ENCODE measurements around the gene ABCC9.
"Not testable (repeated sequence)": the region's sequence is repeated elsewhere in the genome, so short reads cannot be mapped to it uniquely, and the experiment has no call there.

Gene ABCC9

GRCh38 chr12:21910657-21911056 lies 30.6 kb downstream of the ABCC9 start:
- Mint-ChIP-seq H3K27ac (no peak overlapping the region), H3K27me3 (peaks cover 3% of the 10 kb centered on the region), H3K9me3 (ENCODE audit: low read depth) (peaks cover 3% of the 10 kb centered on the region), H3K36me3 (no peaks in the 10 kb centered on the region), H3K4me3 (no peak overlapping the region), H3K4me1 (ENCODE audit: low read depth) (no peaks in the 10 kb centered on the region)

GRCh38 chr12:21907948-21908837 lies 33.0 kb downstream of the ABCC9 start:
- Mint-ChIP-seq H3K27ac (no peak overlapping the region), H3K4me3 (no peak overlapping the region), H3K9me3 (ENCODE audit: low read depth) (peaks cover 3% of the 10 kb centered on the region), H3K36me3 (no peaks in the 10 kb centered on the region), H3K4me1 (ENCODE audit: low read depth) (no peaks in the 10 kb centered on the region), H3K27me3 (peaks cover 3% of the 10 kb centered on the region)

GRCh38 chr12:21906919-21907493 lies 34.2 kb downstream of the ABCC9 start:
- Mint-ChIP-seq H3K36me3 (no peaks in the 10 kb centered on the region), H3K9me3 (ENCODE audit: low read depth) (peaks cover 3% of the 10 kb centered on the region), H3K27ac (no peak overlapping the region), H3K27me3 (peaks cover 3% of the 10 kb centered on the region), H3K4me3 (no peak overlapping the region), H3K4me1 (ENCODE audit: low read depth) (no peaks in the 10 kb centered on the region)

- H3K4me1 Mint-ChIP-seq (ENCODE audit: low read depth); H3K9me3 Mint-ChIP-seq (ENCODE audit: low read depth); H3K4me3 Mint-ChIP-seq; H3K27ac Mint-ChIP-seq; H3K36me3 Mint-ChIP-seq: not testable (repeated sequence)
- H3K27me3 Mint-ChIP-seq = peaks cover 11% of the 10 kb centered on the region
Observed at GRCh38 chr12:21899532-21899931, 41.7 kb downstream of the ABCC9 start.

- H3K36me3 Mint-ChIP-seq = no peaks in the 10 kb centered on the region
- H3K9me3 Mint-ChIP-seq (ENCODE audit: low read depth) = no peaks in the 10 kb centered on the region
- peaks cover 8% of the 10 kb centered on the region for H3K27me3 Mint-ChIP-seq
- no peaks in the 10 kb centered on the region for H3K4me1 Mint-ChIP-seq (ENCODE audit: low read depth)
- no peak overlapping the region for H3K4me3 Mint-ChIP-seq
- no peak overlapping the region for H3K27ac Mint-ChIP-seq
Observed at GRCh38 chr12:21895651-21896050, 45.6 kb downstream of the ABCC9 start.

- Mint-ChIP-seq H3K4me3 (no peak overlapping the region), H3K36me3 (no peaks in the 10 kb centered on the region), H3K9me3 (ENCODE audit: low read depth) (peaks cover 4% of the 10 kb centered on the region), H3K27ac (no peak overlapping the region), H3K27me3 (peaks cover 8% of the 10 kb centered on the region), H3K4me1 (ENCODE audit: low read depth) (no peaks in the 10 kb centered on the region)
Observed at GRCh38 chr12:21894792-21895595, 46.2 kb downstream of the ABCC9 start.

- Mint-ChIP-seq H3K4me1 (ENCODE audit: low read depth) (no peaks in the 10 kb centered on the region), H3K9me3 (ENCODE audit: low read depth) (peaks cover 4% of the 10 kb centered on the region), H3K27me3 (peaks cover 8% of the 10 kb centered on the region), H3K27ac (no peak overlapping the region), H3K4me3 (no peak overlapping the region), H3K36me3 (no peaks in the 10 kb centered on the region)
Observed at GRCh38 chr12:21893924-21894323, 47.3 kb downstream of the ABCC9 start.

GRCh38 chr12:21892341-21892740 lies 48.9 kb downstream of the ABCC9 start:
- Mint-ChIP-seq H3K27me3 (peaks cover 8% of the 10 kb centered on the region), H3K9me3 (ENCODE audit: low read depth) (peaks cover 4% of the 10 kb centered on the region), H3K27ac (no peak overlapping the region), H3K36me3 (no peaks in the 10 kb centered on the region), H3K4me3 (no peak overlapping the region), H3K4me1 (ENCODE audit: low read depth) (no peaks in the 10 kb centered on the region)

GRCh38 chr12:21891751-21892217 lies 49.4 kb downstream of the ABCC9 start:
- no peaks in the 10 kb centered on the region for H3K36me3 Mint-ChIP-seq
- H3K4me3 Mint-ChIP-seq = no peak overlapping the region
- H3K27ac Mint-ChIP-seq = no peak overlapping the region
- peaks cover 4% of the 10 kb centered on the region for H3K9me3 Mint-ChIP-seq (ENCODE audit: low read depth)
- no peaks in the 10 kb centered on the region for H3K4me1 Mint-ChIP-seq (ENCODE audit: low read depth)
- peaks cover 5% of the 10 kb centered on the region for H3K27me3 Mint-ChIP-seq

GRCh38 chr12:21888276-21888863 lies 52.9 kb downstream of the ABCC9 start:
- H3K4me1 Mint-ChIP-seq (ENCODE audit: low read depth) = no peaks in the 10 kb centered on the region
- no peaks in the 10 kb centered on the region for H3K36me3 Mint-ChIP-seq
- peaks cover 8% of the 10 kb centered on the region for H3K27me3 Mint-ChIP-seq
- H3K9me3 Mint-ChIP-seq (ENCODE audit: low read depth) = peaks cover 4% of the 10 kb centered on the region
- H3K27ac Mint-ChIP-seq = no peak overlapping the region
- no peak overlapping the region for H3K4me3 Mint-ChIP-seq

GRCh38 chr12:21884936-21885335 lies 56.3 kb downstream of the ABCC9 start:
- H3K4me3 Mint-ChIP-seq = no peak overlapping the region
- no peaks in the 10 kb centered on the region for H3K4me1 Mint-ChIP-seq (ENCODE audit: low read depth)
- no peak overlapping the region for H3K27ac Mint-ChIP-seq
- H3K9me3 Mint-ChIP-seq (ENCODE audit: low read depth) = no peaks in the 10 kb centered on the region
- no peaks in the 10 kb centered on the region for H3K36me3 Mint-ChIP-seq
- peaks cover 12% of the 10 kb centered on the region for H3K27me3 Mint-ChIP-seq

GRCh38 chr12:21882635-21883034 lies 58.6 kb downstream of the ABCC9 start:
- Mint-ChIP-seq H3K9me3 (ENCODE audit: low read depth) (no peaks in the 10 kb centered on the region), H3K27me3 (peaks cover 13% of the 10 kb centered on the region), H3K4me1 (ENCODE audit: low read depth) (no peaks in the 10 kb centered on the region), H3K4me3 (no peak overlapping the region), H3K36me3 (no peaks in the 10 kb centered on the region), H3K27ac (no peak overlapping the region)

- H3K27me3 Mint-ChIP-seq = peaks cover 15% of the 10 kb centered on the region
- no peaks in the 10 kb centered on the region for H3K9me3 Mint-ChIP-seq (ENCODE audit: low read depth)
- H3K4me3 Mint-ChIP-seq = no peak overlapping the region
- no peak overlapping the region for H3K27ac Mint-ChIP-seq
- H3K4me1 Mint-ChIP-seq (ENCODE audit: low read depth) = no peaks in the 10 kb centered on the region
- no peaks in the 10 kb centered on the region for H3K36me3 Mint-ChIP-seq
Observed at GRCh38 chr12:21881965-21882364, 59.3 kb downstream of the ABCC9 start.

- Mint-ChIP-seq H3K9me3 (ENCODE audit: low read depth) (no peaks in the 10 kb centered on the region), H3K27ac (no peak overlapping the region), H3K27me3 (peaks cover 13% of the 10 kb centered on the region), H3K4me3 (no peak overlapping the region), H3K4me1 (ENCODE audit: low read depth) (no peaks in the 10 kb centered on the region), H3K36me3 (no peaks in the 10 kb centered on the region)
Observed at GRCh38 chr12:21879312-21879711, 61.9 kb downstream of the ABCC9 start.
